K562 (cell line): Measurements from ENCODE around the gene PCOLCE2. TPM values are rescaled to one million over a fixed set of nuclear protein-coding genes. Genes with fewer than 3 reads are reported as not detected.

Experiments used
- ASH1L ChIP-seq: fragments of 450-650 bp; IDR thresholded peaks from 2 replicates; pipeline ENCODE4 v1.6.1; 2018; ENCODE audit warnings: borderline replicate concordance, mild to moderate bottlenecking, low read depth; ENCODE audit not compliant: partially characterized antibody
- ATF7 ChIP-seq: fragments of 450-650 bp; IDR thresholded peaks from 2 replicates; pipeline ENCODE4 v1.7.1; 2014; ENCODE audit warnings: mild to moderate bottlenecking, moderate library complexity
- CC2D1A ChIP-seq: fragments of 450-650 bp; IDR thresholded peaks from 2 replicates; pipeline ENCODE4 v1.6.1; 2017; ENCODE audit warnings: mild to moderate bottlenecking
- FOS ChIP-seq: IDR thresholded peaks from 3 replicates; pipeline ENCODE4 v1.6.1; 2011; ENCODE audit not compliant: insufficient read length; ENCODE audit errors: extremely low read depth
- NFXL1 ChIP-seq: fragments of 450-650 bp; formaldehyde crosslinking; IDR thresholded peaks from 2 replicates; pipeline ENCODE4 v1.4.0; 2021; ENCODE audit warnings: mild to moderate bottlenecking
- SETDB1 ChIP-seq: IDR thresholded peaks from one replicate; pipeline ENCODE4 v1.6.1; 2012; ENCODE audit warnings: low read length, control low read depth, inconsistent platforms
- SMARCE1 ChIP-seq: fragments of 450-650 bp; IDR thresholded peaks from 2 replicates; pipeline ENCODE4 v1.7.1; 2016; ENCODE audit warnings: mild to moderate bottlenecking
- TOE1 ChIP-seq, 2 experiments: fragments of 450-650 bp in 1 of 2; sonication (generic) in 1 of 2; formaldehyde crosslinking in 1 of 2; IDR thresholded peaks; 2 replicates each; pipeline versions ENCODE4 v1.7.1 to v1.8.0; 2016 to 2022; ENCODE audit warnings: borderline replicate concordance in 2 of 2, mild to moderate bottlenecking in 2 of 2, antibody characterized with exemption in 1 of 2, inconsistent platforms in 1 of 2, low read depth in 1 of 2, missing genetic modification reagents in 1 of 2, moderate library complexity in 1 of 2
- ZNF217 ChIP-seq: sonication (generic); formaldehyde crosslinking; IDR thresholded peaks from 2 replicates; pipeline ENCODE4 v1.8.0; 2022; ENCODE audit warnings: mild to moderate bottlenecking, missing genetic modification reagents
- ZNF57 ChIP-seq: fragments of 450-650 bp; formaldehyde crosslinking; IDR thresholded peaks from 2 replicates; pipeline ENCODE4 v1.4.0; 2020; ENCODE audit warnings: mild to moderate bottlenecking, moderate library complexity
- polyA plus RNA-seq, 8 experiments: library from polyadenylated mRNA; depleted of rRNA in 4 of 8; stranded (reverse) in 5 of 8; unstranded in 3 of 8; fragments of >200 nt; fragmentation: Nextera tagmentation in 2 of 8; fragmentation: Illumina TruSeq in 1 of 8; extraction: Ambion mirVana in 2 of 8; extraction: Trizol in 1 of 8; gene quantifications; 2 replicates each; pipeline versions ENCODE4 v1.2.1 to v1.2.3, GENCODE V29; 2011 to 2014; ENCODE audit warnings: inconsistent platforms in 1 of 8, missing spikeins in 1 of 8
- total RNA-seq, 7 experiments: library from RNA; depleted of rRNA in 6 of 7; stranded (reverse); fragments of >200 nt in 6 of 7; fragmentation: Illumina TruSeq in 2 of 7; extraction: Trizol in 2 of 7; gene quantifications; 2 replicates each; pipeline versions ENCODE4 v1.2.1 to v1.2.3, GENCODE V29; 2011 to 2021; ENCODE audit warnings: low replicate concordance in 1 of 7
- TF ChIP-seq, protein P1 (sequence below): IDR thresholded peaks from 3 replicates; pipeline ENCODE4 v1.6.1; 2011; ENCODE audit warnings: borderline replicate concordance, mild to moderate bottlenecking, moderate library complexity; ENCODE audit not compliant: insufficient read length; ENCODE audit errors: extremely low read depth
- TF ChIP-seq, protein P2 (sequence below): fragments of 450-650 bp; IDR thresholded peaks from 2 replicates; pipeline ENCODE4 v1.6.1; 2018; ENCODE audit not compliant: partially characterized antibody
- TF ChIP-seq, protein P3 (sequence below), 2 experiments: fragments of 450-650 bp in 1 of 2; sonication (generic) in 1 of 2; formaldehyde crosslinking in 1 of 2; IDR thresholded peaks in 1 of 2; conservative IDR thresholded peaks in 1 of 2; 2 replicates each; pipeline versions ENCODE4 v1.6.1 to v1.8.1; 2016 to 2023; ENCODE audit warnings: mild to moderate bottlenecking in 2 of 2, moderate library complexity in 2 of 2, inconsistent platforms in 1 of 2, missing genetic modification reagents in 1 of 2
- TF ChIP-seq, protein P4 (sequence below): sonication (generic); formaldehyde crosslinking; IDR thresholded peaks from 2 replicates; pipeline ENCODE4 v1.8.0; 2022; ENCODE audit warnings: missing genetic modification reagents, mild to moderate bottlenecking, borderline replicate concordance

Gene PCOLCE2
- total and polyA plus RNA-seq, 9 of the 15 experiments (the other 6 are each of a cell fraction or from before 2014, with no cell fraction given): 0.18 to 1.2 (median 0.65) TPM

DNA sequence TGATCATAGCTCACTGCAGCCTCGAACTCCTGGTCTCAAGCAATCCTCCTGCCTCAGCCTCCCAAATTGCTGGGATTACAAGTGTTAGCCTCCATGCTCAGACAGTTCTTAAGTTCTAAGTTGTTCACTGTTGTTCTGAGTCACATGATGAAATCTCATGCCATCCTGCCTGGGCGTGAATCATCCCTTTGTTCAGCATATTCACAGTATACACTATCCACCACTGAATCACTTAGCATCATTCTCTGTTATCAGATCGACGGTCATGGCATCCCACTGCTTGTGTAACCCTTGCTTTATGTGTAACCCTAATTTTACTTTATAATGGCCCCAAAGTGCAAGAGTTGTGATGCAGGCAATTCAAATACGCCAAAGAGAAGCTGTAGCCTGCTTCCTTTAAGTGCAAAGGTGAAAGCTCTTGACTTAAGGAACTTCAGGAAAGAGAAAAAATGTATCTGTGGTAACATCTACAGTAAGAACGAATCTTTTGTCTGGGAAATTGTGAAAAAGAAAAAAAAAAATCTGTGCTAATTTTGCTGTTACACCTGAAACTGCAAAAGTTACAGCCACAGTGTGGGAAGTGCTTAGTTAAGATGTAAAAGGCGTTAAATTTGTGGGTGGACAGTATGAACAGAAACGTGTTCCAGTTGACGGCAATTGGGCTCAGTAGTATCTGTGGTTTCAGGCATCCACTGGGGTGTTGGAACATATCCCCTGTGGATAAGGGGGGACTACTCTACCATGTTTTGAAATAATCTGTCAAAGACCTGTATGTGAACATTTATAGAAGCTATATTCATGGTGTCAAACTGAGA, 80.6 kb downstream of the PCOLCE2 start (continued):
- TF ChIP-seq, protein P1, sequence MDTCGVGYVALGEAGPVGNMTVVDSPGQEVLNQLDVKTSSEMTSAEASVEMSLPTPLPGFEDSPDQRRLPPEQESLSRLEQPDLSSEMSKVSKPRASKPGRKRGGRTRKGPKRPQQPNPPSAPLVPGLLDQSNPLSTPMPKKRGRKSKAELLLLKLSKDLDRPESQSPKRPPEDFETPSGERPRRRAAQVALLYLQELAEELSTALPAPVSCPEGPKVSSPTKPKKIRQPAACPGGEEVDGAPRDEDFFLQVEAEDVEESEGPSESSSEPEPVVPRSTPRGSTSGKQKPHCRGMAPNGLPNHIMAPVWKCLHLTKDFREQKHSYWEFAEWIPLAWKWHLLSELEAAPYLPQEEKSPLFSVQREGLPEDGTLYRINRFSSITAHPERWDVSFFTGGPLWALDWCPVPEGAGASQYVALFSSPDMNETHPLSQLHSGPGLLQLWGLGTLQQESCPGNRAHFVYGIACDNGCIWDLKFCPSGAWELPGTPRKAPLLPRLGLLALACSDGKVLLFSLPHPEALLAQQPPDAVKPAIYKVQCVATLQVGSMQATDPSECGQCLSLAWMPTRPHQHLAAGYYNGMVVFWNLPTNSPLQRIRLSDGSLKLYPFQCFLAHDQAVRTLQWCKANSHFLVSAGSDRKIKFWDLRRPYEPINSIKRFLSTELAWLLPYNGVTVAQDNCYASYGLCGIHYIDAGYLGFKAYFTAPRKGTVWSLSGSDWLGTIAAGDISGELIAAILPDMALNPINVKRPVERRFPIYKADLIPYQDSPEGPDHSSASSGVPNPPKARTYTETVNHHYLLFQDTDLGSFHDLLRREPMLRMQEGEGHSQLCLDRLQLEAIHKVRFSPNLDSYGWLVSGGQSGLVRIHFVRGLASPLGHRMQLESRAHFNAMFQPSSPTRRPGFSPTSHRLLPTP: no peak
- peak; percentile 72; the same call in 1 of the 2 replicates for TF ChIP-seq TOE1 (IDR thresholded peaks at IDR 0.05; ENCODE audit: borderline replicate concordance)
- TF ChIP-seq TOE1 (CRISPR knock-in tag; IDR thresholded peaks at IDR 0.05; ENCODE audit: borderline replicate concordance, low read depth): no peak
- TF ChIP-seq SMARCE1: 0 out of 2 replicates have a peak, but pooled peaks have one; percentile 18
- no peak for TF ChIP-seq NFXL1
- TF ChIP-seq, protein P2, sequence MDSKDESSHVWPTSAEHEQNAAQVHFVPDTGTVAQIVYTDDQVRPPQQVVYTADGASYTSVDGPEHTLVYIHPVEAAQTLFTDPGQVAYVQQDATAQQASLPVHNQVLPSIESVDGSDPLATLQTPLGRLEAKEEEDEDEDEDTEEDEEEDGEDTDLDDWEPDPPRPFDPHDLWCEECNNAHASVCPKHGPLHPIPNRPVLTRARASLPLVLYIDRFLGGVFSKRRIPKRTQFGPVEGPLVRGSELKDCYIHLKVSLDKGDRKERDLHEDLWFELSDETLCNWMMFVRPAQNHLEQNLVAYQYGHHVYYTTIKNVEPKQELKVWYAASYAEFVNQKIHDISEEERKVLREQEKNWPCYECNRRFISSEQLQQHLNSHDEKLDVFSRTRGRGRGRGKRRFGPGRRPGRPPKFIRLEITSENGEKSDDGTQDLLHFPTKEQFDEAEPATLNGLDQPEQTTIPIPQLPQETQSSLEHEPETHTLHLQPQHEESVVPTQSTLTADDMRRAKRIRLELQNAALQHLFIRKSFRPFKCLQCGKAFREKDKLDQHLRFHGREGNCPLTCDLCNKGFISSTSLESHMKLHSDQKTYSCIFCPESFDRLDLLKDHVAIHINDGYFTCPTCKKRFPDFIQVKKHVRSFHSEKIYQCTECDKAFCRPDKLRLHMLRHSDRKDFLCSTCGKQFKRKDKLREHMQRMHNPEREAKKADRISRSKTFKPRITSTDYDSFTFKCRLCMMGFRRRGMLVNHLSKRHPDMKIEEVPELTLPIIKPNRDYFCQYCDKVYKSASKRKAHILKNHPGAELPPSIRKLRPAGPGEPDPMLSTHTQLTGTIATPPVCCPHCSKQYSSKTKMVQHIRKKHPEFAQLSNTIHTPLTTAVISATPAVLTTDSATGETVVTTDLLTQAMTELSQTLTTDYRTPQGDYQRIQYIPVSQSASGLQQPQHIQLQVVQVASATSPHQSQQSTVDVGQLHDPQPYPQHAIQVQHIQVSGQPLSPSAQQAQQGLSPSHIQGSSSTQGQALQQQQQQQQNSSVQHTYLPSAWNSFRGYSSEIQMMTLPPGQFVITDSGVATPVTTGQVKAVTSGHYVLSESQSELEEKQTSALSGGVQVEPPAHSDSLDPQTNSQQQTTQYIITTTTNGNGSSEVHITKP: no peak
- TF ChIP-seq, protein P3, sequence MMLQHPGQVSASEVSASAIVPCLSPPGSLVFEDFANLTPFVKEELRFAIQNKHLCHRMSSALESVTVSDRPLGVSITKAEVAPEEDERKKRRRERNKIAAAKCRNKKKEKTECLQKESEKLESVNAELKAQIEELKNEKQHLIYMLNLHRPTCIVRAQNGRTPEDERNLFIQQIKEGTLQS (IDR thresholded peaks at IDR 0.05): peak; percentile 90
- TF ChIP-seq, protein P3 (CRISPR knock-in tag; conservative IDR thresholded peaks at IDR 0.05): no peak
- no peak for TF ChIP-seq ZNF57
- no peak for TF ChIP-seq ASH1L
- no peak for TF ChIP-seq SETDB1
- TF ChIP-seq FOS: peak; percentile 5
- TF ChIP-seq CC2D1A: no peak
- TF ChIP-seq, protein P4, sequence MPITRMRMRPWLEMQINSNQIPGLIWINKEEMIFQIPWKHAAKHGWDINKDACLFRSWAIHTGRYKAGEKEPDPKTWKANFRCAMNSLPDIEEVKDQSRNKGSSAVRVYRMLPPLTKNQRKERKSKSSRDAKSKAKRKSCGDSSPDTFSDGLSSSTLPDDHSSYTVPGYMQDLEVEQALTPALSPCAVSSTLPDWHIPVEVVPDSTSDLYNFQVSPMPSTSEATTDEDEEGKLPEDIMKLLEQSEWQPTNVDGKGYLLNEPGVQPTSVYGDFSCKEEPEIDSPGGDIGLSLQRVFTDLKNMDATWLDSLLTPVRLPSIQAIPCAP (CRISPR knock-in tag): no peak
- TF ChIP-seq ATF7: peak; percentile 64; the same call in 1 of the 2 replicates
- no peak for TF ChIP-seq ZNF217 (CRISPR knock-in tag)
